ENCODE measurements around the gene MYO1D. TPM values are rescaled to one million over a fixed set of nuclear protein-coding genes. Genes with fewer than 3 reads are reported as not detected.

Gene MYO1D
- total and polyA plus RNA-seq, 8 donors = 11.6 to 727 (median 73.4) TPM

DNA sequence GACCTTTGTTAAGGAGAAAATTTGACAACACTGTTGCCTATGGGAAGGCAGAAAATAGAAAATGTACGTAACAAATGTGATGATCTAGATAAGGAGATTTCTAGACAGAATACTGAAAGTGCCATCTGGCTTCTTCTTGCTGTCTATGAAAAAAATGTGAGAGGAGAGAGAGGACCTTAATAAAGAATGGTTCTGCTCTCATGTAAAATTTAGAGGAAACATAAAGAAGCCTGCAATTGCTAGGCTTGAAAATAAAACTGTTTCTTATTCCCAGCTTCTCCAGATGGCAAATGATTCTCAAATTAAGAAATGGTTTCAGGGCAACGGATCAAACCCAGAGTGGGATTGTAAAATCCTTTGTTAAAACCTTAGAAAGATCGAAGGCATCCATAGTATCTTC lies 261.6 kb downstream of the MYO1D start:
- Histone ChIP-seq H3K27ac (no peak overlapping the region), H3K36me3 (no peaks in the 10 kb centered on the region), H3K4me1 (no peaks in the 10 kb centered on the region), H3K4me3 (no peak overlapping the region), H3K9me3 (no peaks in the 10 kb centered on the region), H3K27me3 (no peaks in the 10 kb centered on the region)
- 85 to 97% (median 91%) methylated on average over 3 of the region's 3 CpGs for WGBS, 5 donors
- TF ChIP-seq POLR2A (IDR thresholded peaks at IDR 0.05) (no peak), EP300 (IDR thresholded peaks at IDR 0.05) (no peak), POLR2AphosphoS5 (IDR thresholded peaks at IDR 0.05) (no peak)
- TF ChIP-seq, protein P1, sequence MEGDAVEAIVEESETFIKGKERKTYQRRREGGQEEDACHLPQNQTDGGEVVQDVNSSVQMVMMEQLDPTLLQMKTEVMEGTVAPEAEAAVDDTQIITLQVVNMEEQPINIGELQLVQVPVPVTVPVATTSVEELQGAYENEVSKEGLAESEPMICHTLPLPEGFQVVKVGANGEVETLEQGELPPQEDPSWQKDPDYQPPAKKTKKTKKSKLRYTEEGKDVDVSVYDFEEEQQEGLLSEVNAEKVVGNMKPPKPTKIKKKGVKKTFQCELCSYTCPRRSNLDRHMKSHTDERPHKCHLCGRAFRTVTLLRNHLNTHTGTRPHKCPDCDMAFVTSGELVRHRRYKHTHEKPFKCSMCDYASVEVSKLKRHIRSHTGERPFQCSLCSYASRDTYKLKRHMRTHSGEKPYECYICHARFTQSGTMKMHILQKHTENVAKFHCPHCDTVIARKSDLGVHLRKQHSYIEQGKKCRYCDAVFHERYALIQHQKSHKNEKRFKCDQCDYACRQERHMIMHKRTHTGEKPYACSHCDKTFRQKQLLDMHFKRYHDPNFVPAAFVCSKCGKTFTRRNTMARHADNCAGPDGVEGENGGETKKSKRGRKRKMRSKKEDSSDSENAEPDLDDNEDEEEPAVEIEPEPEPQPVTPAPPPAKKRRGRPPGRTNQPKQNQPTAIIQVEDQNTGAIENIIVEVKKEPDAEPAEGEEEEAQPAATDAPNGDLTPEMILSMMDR (IDR thresholded peaks at IDR 0.05) = no peak
- intact Hi-C loops (cut with DNase I; ENCODE audit: low total_unique reads) = no loop called here
- no peak for DNase-seq

DNA sequence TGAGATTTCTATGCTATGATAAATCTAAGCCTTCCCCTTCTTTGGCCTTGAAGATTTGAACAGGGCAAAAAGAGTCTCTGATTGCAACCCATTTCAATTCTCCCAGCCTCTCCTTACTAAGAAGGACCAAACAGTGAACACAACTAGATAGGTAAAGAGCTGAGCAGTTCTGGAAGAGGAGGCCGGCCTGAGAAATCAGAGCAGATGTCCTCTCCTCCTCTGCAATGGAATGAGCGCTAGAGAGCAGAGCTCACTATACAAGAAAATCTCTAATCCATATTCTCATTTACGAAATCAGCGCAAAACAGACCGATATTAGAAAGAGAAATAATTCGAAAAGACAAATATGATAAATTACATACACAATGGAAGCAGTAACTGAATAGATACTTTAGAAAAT lies 266.0 kb downstream of the MYO1D start:
- TF ChIP-seq POLR2A (IDR thresholded peaks at IDR 0.05) (no peak), POLR2AphosphoS5 (IDR thresholded peaks at IDR 0.05) (no peak), EP300 (IDR thresholded peaks at IDR 0.05) (no peak)
- TF ChIP-seq, protein P1 (IDR thresholded peaks at IDR 0.05) = no peak
- no peaks in the 10 kb centered on the region for H3K36me3 ChIP-seq
- DNase-seq = no peak
- 97 to 99% (median 98%) methylated on average over 6 of the region's 6 CpGs for WGBS, 5 donors
- peaks cover 0 to 6% (median 0%) of the 10 kb centered on the region in 4 donors for H3K4me1 ChIP-seq
- H3K27me3 ChIP-seq = no peaks in the 10 kb centered on the region
- H3K27ac ChIP-seq = no peak overlapping the region
- no peak overlapping the region for H3K4me3 ChIP-seq
- no peaks in the 10 kb centered on the region for H3K9me3 ChIP-seq
- intact Hi-C loops (cut with DNase I; ENCODE audit: low total_unique reads) = no loop called here

DNA sequence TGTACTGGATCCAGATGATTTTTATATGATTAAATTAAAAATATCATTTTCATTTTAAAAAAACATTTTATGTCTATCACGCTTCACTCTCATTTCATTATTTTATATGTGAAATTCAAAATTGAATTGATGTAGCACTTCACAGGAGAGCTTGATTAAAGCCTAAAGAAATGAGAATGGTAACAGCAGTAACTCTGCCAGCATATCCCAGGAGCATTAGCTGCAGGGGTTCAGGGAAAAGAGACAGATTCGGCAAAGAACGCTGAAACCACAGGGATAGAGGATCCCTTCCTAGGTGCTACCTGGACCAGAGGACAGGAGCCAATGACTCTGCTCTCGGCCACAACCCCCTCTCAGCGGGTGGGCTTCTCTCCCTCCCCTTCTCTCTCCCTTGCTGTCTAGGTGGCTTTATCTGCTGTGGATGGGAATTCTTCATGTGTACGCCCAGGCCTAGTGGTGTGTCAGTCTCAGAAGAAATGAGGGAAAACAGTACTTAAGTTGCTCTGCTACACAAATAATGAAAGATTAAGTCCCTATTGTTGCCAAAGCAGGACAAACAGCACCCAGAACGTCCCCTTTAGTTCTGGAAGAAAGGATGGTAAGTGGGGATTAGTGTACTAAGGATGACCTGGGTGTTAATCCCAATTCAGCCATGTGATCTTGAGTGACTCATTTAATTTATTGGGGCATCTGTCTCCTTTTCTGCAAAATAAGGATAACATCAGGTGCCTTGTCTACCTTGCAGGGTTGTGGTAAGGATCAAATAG lies 266.9 kb downstream of the MYO1D start:
- Histone ChIP-seq H3K36me3 (peaks cover 0 to under 1% (median 0%) of the 10 kb centered on the region in 4 donors), H3K27me3 (no peaks in the 10 kb centered on the region), H3K27ac (no peak overlapping the region), H3K9me3 (no peaks in the 10 kb centered on the region), H3K4me3 (no peak overlapping the region), H3K4me1 (peaks cover 0 to 6% (median 0%) of the 10 kb centered on the region in 4 donors)
- TF ChIP-seq, protein P1 (IDR thresholded peaks at IDR 0.05) = no peak
- TF ChIP-seq EP300 (IDR thresholded peaks at IDR 0.05) (no peak), POLR2A (IDR thresholded peaks at IDR 0.05) (no peak), POLR2AphosphoS5 (IDR thresholded peaks at IDR 0.05) (no peak)
- 86 to 92% (median 87%) methylated on average over 7 of the region's 7 CpGs for WGBS, 5 donors
- DNase-seq = no peak
- intact Hi-C loops (cut with DNase I; ENCODE audit: low total_unique reads) = no loop called here

DNA sequence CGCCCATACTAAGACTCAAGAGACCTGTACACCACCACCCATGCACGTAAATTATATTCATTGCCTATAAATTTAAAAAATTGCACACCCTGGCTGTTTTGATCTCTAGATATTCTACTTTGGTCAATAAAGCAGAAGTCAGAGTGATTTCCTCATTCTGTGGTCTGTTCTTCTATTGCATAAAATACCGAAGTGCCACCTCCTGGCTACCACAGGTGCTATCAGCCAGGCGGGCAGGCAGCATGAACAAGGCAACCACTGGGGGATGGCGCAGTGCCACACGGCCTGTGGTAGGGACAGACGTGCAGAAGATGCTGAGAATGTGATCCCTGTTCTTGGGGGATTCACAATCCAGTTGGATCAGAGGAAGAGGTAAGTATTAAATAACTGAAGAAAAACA lies 267.8 kb downstream of the MYO1D start:
- no peak overlapping the region for H3K27ac ChIP-seq
- H3K4me3 ChIP-seq = no peak overlapping the region
- WGBS, 5 donors = 34 to 60% (median 43%) methylated on average over 7 of the region's 7 CpGs
- intact Hi-C loops (cut with DNase I; ENCODE audit: low total_unique reads) = no loop called here
- H3K4me1 ChIP-seq = peaks cover 0 to 6% (median 0%) of the 10 kb centered on the region in 4 donors
- H3K27me3 ChIP-seq = no peaks in the 10 kb centered on the region
- peak; percentile 69 to 87 for DNase-seq
- TF ChIP-seq POLR2AphosphoS5 (IDR thresholded peaks at IDR 0.05) = peak in 1 of 3 donors; percentile 41
- no peak for TF ChIP-seq POLR2A (IDR thresholded peaks at IDR 0.05)
- TF ChIP-seq, protein P1 (IDR thresholded peaks at IDR 0.05) = peak in 5 of 7 experiments; percentile 21 to 77 (median 57)
- TF ChIP-seq EP300 (IDR thresholded peaks at IDR 0.05) = no peak
- H3K36me3 ChIP-seq = peaks cover 0 to 8% (median 3%) of the 10 kb centered on the region in 4 donors
- H3K9me3 ChIP-seq = no peaks in the 10 kb centered on the region
